RKO (cell line): Measurements from ENCODE around the gene MVB12A.

Experiments used
- DNase-seq: peaks from one replicate; pipeline ENCODE4 v3.0.0-alpha.2; 2016; ENCODE audit warnings: low spot score

Gene MVB12A

DNA sequence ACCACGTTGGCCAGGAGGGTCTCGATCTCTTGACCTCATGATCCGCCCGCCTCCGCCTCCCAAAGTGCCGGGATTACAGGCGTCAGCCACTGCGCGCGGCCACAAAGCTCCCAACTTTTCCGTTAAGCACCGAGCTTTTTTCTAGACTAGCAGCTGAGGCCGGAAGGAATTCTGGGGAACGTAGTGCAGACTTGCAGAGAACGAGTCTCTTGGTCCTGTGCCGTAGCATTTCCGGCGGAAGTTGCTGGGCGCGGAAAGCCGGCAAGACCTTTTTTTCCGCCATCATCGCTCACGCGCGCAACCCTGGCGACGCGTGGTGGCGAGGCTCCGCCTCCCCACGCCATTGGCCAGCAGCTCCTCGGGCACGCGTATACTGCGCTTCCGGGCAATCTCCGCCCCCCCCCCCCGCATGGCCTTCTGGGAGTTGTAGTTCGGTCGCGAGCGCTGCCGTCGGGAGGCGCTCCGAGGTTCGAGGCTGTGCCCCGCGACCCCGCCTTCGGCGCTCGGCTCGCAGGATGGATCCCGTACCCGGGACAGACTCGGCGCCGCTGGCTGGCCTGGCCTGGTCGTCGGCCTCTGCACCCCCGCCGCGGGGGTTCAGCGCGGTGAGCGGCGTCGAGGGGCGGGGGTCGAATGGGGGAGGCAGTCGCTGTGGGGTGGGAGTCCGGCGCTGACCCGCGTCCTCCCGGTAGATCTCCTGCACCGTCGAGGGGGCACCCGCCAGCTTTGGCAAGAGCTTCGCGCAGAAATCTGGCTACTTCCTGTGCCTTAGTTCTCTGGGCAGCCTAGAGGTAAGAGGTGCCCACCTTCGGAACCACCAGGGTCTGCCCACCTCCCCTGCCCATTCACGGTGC is at the start of gene MVB12A:
Gene MVB12A (plus strand): TSS at position 427 of the 854 bp plus-strand sequence. CDS start 89 bp downstream, at position 516.
- DNase-seq = peak; percentile 100

DNA sequence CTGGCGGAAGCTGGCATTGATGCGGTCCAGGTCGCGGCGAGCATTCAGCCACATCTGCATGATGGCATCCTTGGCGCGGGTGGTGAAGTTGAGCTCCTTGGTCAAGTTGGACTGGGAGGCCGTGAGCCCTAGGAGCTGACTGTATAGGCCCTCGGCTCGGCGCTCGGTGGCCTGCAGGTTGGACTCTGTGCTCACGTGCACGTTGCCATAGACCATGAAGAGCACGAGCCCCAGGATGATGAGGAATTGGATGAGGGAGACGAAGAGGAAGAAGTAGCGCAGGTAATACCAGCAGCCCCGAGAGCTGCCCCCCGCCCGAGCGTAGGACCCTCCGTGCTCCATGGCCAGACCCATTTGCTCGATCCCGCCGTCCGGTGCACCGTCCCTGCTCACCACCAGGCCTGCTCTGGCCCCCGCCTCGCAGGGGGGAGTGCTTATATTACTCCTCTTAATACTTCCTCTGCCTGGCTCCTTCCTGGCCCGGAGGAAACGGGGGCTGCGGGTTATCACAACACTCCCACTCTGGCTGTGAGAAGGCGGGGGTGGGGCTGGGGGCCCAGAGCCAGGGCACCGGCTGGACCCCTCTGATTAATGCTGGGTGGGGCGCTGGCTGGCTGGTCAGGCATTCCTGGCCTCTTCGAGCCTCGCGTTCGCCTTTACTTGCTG is 42.8 kb upstream of the MVB12A start, which contains the start of gene PLVAP:
Gene PLVAP (minus strand): TSS at position 408 of the 666 bp plus-strand sequence. CDS start 54 bp downstream, at position 354.
- no peak for DNase-seq

DNA sequence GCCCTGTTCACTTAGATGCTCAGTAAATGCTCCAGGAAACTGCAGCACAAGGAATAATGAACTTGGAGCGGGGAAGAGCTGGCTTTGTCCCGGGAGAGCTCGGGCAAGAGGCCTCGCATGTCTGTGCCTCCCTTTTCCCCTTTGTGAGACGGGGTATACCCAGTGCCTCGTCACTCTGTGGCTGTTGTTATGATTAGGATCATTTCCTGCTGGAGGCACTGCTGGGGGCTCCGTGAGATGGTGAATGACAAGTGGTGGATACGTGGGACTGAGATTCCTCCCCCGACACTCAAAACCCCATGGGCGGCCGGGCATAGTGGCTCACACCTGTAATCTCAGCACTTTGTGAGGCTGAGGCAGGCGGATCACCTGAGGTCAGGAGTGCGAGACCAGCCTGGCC is 41.6 kb upstream of the MVB12A start:
- DNase-seq = no peak

DNA sequence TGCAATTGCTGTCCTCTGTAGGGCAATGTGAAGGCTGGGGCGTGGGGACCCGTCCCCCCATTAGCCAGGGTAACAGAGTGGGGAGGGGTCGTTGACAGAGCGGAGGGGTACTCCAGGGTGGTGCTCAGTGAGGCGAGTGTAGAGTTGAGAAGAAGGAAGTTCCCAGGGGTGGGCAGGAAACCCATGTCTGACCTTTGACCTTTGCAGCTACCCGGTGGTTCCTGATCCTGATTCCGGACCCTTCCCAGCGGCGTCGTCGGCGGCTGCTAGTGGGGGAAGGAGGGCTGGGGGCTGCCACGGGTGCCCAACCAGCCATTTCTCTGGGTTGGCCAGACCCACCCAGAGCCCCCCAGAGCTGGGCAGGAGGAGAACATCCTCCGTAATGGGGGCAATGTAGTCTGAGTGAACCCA is 40.6 kb upstream of the MVB12A start:
- DNase-seq = no peak

DNA sequence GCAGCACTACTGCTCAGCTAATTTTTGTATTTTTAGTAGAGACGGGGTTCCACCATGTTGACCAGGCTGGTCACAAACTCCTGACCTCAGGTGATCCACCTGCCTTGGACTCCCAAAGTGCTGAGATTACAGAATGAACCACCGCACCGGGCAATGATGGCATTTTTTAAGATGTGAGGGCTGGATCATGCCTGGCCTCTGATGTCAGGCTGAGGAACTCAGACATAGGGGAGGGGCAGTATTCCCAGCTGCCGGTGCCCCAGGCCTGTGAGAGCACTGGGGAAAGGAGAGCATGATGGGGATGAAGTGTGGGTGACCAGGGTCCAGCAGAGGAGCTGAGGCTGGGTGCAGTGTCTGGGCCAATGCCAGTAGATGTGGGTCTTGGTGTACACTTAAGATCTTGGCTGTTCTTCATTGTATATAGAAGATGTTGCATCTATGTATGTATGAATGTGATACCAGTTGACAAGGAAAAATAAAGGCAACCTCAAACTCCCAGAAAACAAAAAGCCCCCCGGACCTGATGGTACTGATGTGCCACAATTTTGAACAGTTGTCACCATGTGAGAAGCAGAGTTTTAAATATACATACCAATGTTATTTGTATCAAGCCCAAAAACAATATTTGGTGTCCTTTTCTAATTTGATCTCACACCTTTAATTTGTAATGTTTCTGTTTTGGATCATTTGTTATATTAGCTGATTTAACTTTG is 39.3 kb upstream of the MVB12A start:
- no peak for DNase-seq

DNA sequence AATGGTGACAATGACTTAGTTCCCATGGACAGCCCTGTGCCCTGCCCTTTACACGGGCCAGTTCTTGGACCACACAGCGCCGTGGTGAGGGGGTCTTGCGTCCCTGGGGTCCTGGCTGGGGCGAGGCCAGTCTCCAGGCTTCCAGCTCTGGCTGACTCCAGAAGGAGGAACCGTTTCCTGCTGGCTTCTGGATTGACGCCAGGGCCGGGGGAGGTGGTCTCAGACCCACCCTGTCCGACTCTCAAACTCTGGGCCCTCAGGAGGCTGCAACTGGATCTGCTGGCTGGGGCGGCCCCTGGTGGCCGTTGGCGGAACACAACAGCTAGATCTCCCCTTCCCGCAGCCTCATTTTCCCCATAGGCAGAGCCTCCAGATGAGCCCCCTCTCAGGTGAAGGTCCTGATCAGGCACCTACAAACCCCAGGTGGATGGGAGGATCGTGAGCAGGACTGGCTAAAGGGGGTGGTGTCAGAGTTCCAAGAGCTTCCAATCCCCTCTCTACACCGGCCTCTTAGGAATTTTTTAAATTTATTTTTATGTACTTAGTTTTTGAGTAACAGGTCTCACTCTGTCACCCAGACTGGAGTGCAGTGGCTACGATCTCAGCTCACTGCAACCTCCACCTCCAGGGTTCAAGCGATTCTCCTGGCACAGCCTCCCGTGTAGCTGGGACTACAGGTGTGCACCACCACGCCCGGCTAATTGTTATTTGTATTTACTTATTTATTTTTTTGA is 33.8 kb upstream of the MVB12A start:
- DNase-seq = peak; percentile 46

DNA sequence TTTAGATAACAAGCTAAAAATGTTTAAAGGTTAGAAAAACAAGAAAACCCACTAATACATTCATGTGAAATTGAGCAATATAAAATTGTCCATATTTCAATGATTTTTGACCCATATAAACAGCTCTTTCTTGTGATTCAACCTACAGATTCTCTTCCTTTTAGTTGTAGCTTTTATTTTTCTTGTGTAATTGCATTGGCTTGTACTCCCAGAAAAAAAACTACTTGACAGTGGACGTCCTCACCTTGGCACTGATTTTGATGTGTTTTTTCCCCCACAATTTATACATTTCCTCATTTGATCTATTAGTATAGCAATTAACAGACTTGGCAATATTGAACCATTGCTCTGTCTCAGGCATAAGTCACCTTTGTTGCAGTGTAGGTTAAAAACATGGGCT is 30.6 kb upstream of the MVB12A start:
- no peak for DNase-seq

DNA sequence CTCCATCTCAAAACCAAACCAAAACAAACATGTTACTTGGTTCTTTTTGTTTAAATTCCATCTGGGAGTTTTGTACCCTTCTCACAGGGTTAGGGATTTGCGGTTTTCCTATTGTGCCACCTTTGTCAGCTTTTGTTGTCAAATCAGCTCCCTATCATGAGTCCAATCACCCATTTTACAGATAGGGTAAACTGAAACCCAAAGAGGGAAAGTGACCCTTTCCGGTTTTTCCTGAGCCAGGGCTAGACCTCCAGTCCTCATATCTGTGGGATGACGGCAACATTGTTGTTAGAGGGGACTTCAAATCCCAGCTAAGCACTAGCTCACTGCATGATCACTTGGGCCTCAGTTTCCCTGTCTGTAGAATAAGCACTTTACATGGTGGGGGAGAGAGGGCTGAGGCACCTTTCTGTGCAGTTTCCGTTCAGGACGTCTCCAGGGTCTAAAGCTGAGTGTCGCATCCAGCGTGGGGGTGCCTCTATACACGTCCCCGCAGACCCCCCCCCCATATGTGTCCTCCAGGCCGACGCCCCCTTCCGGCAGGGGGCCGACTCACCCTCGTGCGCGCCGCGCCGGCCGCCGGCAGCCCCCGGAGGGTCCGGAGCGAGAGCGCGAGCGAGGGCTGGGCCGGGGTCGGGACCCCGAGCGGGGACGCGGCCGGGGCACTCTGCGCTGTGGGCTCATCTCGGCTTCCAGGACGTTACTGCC is 29.7 kb upstream of the MVB12A start:
- DNase-seq = no peak

DNA sequence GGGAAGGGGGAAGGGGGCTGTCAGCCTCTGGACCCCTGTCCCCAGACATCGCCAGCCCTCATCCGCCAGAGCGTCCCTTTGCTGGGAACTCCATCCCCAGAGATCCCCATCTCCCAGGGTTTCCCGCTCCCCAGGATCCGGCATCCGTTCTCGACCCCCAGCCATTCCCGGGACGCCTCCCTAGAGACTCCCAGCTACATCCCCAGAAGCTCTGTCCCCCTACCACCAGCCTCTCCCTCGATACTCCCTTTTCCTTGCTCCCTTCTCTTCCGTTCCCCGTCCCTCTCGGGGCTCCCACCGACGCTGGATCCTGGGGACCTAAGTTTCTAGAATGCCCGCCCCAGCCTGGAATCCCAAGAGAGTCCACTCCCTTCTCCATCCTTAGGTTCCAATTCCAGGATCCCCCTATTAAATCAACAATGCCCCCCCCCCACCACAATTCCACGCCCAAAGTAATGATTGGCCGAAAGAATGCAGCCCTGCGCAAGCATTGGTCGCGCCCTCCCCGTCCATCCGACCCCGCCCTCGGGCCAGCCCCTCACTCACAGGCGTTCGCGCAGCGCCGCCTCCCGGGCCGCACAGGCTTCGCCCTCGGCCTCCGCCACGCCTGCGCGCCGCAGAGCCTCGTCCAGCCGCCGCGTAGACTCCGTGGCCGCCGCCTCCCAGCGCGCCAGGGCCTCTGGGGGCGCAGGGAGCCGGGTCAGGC is 29.0 kb upstream of the MVB12A start:
- DNase-seq = peak; percentile 87

DNA sequence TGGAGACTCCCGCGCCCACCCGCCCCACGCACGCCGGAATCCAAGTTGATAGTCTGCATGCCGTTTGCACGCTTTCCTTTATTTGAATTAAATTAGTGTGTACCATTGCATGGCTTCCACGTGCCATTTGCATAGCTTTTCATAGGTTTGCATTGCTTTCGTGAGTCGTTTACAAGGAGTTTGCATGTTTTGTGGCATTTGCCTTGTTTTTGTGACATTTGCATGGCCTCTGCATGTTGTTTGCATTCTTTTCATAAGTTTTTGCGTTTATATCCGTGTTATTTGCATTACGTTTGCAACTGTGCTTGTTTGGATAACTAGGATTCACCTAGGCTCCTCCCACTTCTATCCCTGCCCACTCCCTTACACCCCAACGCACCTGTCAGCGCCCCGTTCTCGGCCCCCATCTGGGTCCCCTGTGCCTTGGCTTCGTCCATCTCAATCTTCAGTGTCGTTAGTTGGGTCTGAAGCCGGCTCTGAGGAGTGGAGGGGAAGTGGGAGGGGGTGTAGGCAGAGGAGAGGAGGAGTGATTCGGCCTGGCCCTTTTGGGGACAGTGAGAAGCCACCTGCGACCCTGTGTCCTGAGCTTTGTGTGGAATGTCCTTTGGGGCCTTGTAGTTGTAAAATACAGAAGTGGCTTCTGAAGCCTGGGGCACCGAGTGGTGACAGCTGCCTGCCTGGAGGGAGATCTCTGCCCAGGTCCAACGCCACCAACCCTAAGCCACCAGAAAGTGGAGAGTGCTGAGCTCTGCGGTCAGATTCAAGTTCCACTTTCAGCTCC is 28.3 kb upstream of the MVB12A start:
- no peak for DNase-seq

DNA sequence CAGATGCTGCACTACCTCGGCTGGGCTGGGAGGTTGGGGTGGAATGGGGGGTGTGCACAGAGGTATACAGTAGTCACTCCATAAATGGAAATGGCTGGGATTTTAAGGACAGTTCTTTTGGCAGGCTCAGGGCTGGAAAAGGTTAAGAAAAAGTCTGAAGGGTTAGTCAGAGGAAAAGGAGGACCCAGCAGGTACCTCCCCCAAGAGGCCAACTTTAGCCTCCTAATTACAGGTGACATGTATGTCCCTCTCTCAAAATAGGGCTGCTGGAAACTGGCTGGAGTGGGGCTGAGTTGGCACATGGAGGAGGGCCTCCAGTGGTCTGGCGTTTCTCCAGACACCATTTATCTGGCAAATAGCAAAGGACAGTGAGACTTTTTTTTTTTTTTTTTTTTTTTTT is 26.8 kb upstream of the MVB12A start:
- peak; percentile 49 for DNase-seq

DNA sequence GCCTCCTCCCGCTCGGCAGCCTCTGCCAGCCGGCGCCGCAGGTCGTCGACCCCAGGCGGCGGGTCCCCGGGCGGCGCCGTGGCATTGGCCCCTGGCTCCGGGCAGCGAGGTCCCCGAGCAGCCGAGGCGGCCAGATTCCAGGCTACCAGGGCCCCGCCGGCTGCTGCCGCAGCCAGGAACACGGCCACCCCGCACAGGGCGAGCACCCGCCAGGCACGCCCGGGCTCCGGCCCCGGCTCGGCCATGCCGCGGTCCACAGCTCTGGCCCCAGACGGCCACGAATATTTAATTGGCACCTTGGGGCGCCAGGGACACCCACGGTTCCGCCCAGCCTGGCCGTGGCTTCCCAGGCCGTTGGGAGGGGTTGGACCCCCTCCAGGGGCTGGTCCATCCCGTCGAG is 25.9 kb upstream of the MVB12A start, which contains the start of gene CCDC194:
Gene CCDC194 (minus strand): TSS at position 283 of the 400 bp plus-strand sequence. CDS start 38 bp downstream, at position 245.
- no peak for DNase-seq

DNA sequence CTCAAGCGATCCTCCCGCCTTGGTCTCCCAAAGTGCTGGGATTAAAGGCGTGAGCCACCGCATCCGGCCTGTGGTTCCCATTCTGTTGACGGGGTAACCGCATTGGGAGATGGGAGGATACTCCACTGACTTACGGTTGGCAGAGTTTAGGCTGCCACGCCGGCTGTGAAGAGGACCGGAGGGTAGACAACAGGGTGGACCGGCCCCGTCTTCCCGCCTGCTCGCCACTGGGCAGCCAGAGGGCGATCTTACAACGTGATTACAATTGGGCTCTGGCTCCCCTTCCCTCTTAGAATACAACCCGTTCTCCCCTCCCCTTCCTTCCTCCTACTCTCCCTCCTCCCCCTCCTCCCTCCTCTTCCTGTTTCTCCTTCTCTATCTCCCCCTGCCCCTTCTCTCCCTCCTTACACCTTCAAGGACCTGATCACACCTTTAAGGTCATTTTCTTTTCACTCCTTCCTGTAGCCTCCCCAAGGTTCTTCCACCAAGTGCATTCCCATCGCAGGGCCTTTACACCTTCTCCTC is 24.9 kb upstream of the MVB12A start:
- peak; percentile 74 for DNase-seq

DNA sequence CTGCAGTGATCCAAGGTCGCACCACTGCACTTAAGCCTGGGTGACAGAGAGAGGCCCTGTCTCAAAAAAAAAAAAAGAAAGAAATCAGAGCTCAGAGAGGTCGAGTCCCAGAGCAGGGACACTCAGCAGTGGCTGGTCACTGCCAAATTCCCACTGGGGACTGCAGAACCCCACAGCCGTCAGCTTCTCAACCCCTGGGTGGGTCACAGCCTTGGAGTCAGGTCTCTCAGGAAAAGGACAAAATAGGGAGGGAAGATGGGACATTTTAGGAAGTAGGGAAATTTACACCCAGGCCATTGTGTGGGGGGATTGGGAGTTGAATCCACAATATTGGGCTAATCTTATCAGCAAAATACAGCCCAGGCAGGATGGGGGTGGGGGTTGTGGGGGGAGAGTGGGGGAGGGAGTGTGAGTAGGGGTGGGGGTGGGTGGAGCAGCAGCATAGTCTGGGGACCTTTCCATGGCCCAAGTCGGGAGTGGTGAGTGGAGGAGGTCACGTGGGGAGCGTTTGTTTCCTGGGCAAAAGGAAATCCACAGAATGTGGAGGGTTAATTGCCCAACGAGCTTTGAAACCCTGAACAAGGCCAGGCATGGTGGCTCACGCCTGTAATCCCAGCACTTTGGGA is 20.8 kb upstream of the MVB12A start:
- DNase-seq = no peak

DNA sequence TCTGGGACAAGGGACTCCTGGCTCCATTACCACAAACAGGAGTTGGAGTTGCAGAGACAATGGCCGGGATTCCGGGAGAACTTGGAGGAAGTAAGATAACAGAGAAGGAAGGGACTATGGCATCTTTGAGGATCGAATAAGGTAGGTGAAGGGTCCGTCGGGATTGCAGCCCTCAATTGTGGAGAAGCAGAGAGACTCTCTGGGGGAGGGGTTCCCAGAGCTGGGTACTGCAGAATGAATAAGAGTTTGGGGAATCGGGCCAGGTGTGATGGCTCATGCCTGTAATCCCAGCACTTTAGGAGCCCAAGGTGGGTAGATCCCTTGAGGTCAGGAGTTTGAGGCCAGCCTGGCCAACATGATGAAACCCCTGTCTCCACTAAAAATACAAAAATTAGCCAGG is 18.2 kb upstream of the MVB12A start:
- no peak for DNase-seq

DNA sequence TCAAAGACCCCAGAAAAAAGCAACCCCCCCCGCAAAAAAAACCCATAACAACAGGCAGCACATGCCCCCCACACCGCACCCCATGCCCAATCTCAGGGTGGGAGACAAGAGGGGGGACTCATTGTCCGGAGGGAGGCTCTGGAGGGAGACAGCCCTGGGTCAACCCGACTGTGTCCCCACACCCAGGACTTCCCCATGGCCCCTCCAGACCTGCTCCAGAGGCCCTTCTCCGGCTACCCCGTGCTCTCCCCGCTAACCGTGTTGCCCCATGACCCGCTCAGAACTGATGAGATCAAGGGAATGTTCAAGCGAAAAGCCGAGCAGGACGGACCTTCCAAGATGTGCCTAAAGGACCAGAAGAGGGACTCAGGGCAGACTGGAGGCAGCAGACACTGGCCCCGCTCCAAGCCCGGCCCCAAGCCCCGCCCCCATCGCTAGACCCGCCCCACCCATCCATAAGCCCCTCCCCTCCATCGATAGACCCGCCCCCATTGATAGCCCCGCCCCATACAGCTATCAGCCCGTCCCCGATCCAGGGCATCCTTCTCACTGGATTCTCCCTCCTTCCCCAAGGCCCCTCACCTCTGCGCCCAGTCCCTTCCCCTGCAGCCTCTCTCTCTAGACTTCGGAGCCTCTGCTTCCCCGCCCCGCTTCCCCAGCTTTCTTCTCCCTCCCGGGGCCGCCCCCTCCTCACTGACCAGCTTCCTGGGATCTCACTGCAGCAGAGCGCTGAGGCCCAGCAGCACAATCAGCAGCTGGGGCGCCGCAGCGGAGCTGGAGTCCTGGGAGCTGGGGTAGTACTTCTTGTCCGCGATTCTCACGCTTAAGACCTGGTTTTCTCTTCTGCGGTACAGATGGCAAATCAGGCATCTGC is 16.6 kb upstream of the MVB12A start:
- peak; percentile 68 for DNase-seq

DNA sequence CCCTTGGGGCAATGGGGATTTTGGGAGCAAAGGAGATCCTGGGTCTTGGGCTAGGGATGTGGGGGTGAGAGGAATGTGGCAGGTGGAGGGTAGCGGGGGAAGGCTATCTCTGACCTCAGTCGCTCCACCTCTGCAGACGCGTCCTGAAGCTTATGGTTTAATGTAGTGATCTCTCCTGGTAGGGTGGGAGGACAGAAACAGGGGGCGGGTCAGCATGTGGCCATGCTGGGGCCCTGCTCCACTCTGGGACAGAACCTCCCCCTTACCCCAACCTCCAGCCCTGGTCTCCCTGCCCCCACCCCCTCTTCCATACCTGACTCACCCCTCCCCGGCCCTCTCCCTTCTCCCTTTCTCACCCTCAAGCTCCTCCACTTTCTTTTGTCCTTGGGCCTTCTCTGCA is 15.8 kb upstream of the MVB12A start:
- peak; percentile 64 for DNase-seq
